Measurements from ENCODE around the gene ACSM2A. TPM values are rescaled to one million over a fixed set of nuclear protein-coding genes. Genes with fewer than 3 reads are reported as not detected.
A peak's percentile ranks its signal among the peaks of the same experiment; 100 is the strongest.
"Not testable (repeated sequence)": the region's sequence is repeated elsewhere in the genome, so short reads cannot be mapped to it uniquely, and the experiment has no call there.

The ACSM2A gene
- polyA plus RNA-seq, 1 donor = 0.30 TPM

DNA sequence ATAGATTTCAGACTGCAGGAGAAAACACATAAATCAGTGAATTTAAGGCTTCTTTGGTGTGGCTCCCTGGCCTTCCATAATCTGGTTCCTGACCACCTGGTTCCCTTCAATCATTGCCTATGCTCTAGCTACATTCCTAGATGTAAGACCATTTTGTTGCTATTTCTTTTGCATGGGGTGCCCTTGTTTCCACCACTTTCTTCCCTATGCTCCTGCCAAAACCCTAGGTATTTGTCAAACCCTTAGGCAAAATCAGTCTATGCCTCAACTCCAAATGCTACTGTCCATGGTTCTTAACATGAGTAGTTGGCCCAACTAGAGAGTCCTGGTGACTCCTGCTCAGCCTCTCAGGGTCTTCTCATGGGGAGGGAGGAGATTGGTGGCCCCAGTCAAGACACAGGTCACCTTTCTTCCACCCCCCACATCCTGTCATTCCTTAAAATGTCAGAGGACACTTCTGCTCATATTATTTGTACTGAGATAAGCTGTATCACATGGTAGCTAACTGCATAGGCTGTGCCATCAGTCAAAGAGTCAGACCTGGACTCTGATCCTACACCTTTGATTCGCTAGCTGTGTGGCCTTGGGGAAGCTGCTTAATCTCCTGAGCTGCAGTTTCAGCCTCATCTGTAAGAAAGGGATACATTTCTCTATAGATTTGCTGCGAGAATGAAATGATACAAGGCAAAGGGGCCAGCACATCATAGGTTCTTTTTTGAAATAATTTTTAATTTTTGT is 27.0 kb upstream of the ACSM2A start:
- peak overlapping the region; percentile 71 for H3K27ac ChIP-seq (ENCODE audit: low read length)
- peak; percentile 65 to 80 for DNase-seq
- no peaks in the 10 kb centered on the region for H3K9me3 ChIP-seq (ENCODE audit: control insufficient read depth, low read depth, low read length)
- H3K4me3 ChIP-seq (ENCODE audit: low read length) = no peak overlapping the region
- H3K36me3 ChIP-seq (ENCODE audit: control insufficient read depth, insufficient read depth, low read length) = no peaks in the 10 kb centered on the region
- no peaks in the 10 kb centered on the region for H3K27me3 ChIP-seq (ENCODE audit: control insufficient read depth, insufficient read depth, low read length)
- H3K4me1 ChIP-seq (ENCODE audit: control insufficient read depth, insufficient read depth, low read length) = peaks cover 14% of the 10 kb centered on the region
- no CpG with 5 or more reads among the region's 2 CpGs for WGBS (ENCODE audit: insufficient coverage, low lambda C conversion rate)

DNA sequence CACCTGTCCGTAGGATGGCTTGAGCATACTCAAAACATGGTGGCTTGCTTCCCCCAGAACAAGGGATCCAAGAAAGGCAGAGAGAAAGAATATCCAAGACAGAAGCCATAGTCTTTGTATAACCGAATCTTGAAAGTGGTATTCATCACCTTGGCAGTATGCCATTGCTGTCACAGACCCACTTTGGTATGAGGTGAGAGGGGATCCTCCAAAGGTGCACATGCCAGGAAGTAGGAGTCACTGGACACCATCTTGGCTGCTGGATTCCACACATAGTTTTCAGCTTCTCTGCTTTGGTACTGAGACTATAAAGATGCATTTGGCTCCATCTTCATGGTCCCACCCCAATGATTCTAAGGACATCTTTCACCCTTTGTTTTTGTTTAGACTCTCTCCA is 23.9 kb upstream of the ACSM2A start:
- H3K9me3 ChIP-seq (ENCODE audit: control insufficient read depth, low read depth, low read length); H3K4me3 ChIP-seq (ENCODE audit: low read length); H3K36me3 ChIP-seq (ENCODE audit: control insufficient read depth, insufficient read depth, low read length); DNase-seq; H3K27me3 ChIP-seq (ENCODE audit: control insufficient read depth, insufficient read depth, low read length); H3K27ac ChIP-seq (ENCODE audit: low read length): not testable (repeated sequence)
- H3K4me1 ChIP-seq (ENCODE audit: control insufficient read depth, insufficient read depth, low read length) = peaks cover 14% of the 10 kb centered on the region
- WGBS (ENCODE audit: insufficient coverage, low lambda C conversion rate) = no CpG with 5 or more reads among the region's 2 CpGs

DNA sequence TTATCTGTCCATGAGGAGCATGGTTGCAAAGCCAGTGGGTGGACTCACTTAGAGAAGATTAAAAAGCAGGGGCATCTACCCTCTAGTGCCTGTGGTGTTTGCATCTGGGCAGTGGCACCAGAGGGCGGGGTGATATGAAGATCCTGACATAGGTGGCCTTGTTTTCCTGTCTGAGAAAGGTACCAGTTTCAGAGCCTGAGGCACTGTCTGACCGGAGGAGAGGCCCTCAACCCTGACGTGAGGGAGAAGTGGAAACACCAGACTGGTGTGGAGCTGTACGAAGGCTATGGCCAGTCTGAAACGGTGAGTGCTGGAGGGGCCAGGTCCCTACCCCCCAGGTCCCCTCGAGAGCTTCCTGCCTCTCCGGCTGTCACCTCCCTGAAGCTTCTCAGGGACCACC is 21.8 kb upstream of the ACSM2A start:
- H3K36me3 ChIP-seq (ENCODE audit: control insufficient read depth, insufficient read depth, low read length); H3K27ac ChIP-seq (ENCODE audit: low read length); H3K4me3 ChIP-seq (ENCODE audit: low read length); H3K9me3 ChIP-seq (ENCODE audit: control insufficient read depth, low read depth, low read length); H3K27me3 ChIP-seq (ENCODE audit: control insufficient read depth, insufficient read depth, low read length); DNase-seq; H3K4me1 ChIP-seq (ENCODE audit: control insufficient read depth, insufficient read depth, low read length): not testable (repeated sequence)
- WGBS (ENCODE audit: insufficient coverage, low lambda C conversion rate) = no CpG with 5 or more reads among the region's 7 CpGs

DNA sequence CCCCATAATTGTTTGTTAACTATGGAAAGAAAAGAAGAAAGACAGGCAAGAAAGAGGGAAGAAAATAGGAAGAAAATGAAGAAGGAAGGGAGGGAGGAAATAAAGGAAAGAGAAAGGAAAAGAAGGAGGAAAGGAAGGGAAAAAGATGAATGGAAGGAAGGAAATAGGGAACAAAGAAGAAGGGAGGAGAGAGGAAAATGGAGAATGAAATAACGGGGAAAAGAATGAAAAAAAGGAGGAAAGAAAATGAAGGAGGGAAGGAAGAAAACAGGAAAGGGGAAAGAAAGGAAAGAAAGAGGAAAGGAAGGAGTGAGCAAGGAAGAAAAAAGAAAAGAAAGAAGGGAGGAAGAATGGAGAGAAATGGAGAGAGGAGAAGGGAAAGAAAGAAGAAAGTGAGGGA is 20.8 kb upstream of the ACSM2A start:
- H3K27ac ChIP-seq (ENCODE audit: low read length); H3K4me1 ChIP-seq (ENCODE audit: control insufficient read depth, insufficient read depth, low read length); H3K4me3 ChIP-seq (ENCODE audit: low read length); H3K27me3 ChIP-seq (ENCODE audit: control insufficient read depth, insufficient read depth, low read length); H3K9me3 ChIP-seq (ENCODE audit: control insufficient read depth, low read depth, low read length); H3K36me3 ChIP-seq (ENCODE audit: control insufficient read depth, insufficient read depth, low read length); DNase-seq: not testable (repeated sequence)
- 91% methylated on average over 1 of the region's 1 CpG for WGBS (ENCODE audit: insufficient coverage, low lambda C conversion rate)

DNA sequence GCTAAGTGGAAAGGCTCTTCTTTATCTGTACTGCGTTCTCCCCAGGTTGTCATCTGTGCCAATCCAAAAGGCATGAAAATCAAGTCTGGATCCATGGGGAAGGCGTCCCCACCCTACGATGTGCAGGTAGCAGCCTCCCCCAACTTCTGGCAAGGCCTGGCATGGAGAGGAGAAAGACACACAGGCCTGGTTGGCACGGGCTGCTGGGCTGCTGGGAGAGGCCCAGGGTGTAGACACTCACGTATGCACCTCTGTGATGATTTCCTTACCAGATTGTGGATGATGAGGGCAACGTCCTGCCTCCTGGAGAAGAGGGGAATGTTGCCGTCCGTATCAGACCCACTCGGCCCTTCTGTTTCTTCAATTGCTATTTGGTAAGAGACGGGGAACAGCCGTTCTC is 20.4 kb upstream of the ACSM2A start:
- no CpG with 5 or more reads among the region's 11 CpGs for WGBS (ENCODE audit: insufficient coverage, low lambda C conversion rate)

DNA sequence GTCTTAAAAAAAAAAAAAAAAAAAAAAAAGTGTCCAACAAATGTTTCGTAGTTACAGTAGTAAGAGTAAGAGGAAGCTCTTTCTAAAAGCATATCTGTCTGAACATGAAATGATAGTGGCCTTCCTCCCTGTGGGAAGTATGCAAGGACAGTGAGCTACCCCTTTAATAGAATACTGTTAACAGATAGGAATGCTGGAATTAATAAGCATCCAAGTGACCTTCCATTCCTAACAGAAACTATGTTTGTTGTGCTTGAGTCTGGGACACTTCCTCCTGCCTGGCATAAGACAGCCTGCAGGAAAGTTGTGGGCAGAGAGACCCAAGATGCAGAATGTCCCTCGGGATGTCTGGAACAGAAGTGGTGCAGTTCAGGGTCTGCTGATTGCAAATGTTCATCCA is 12.4 kb upstream of the ACSM2A start:
- H3K9me3 ChIP-seq (ENCODE audit: control insufficient read depth, low read depth, low read length); H3K36me3 ChIP-seq (ENCODE audit: control insufficient read depth, insufficient read depth, low read length); DNase-seq; H3K4me3 ChIP-seq (ENCODE audit: low read length); H3K4me1 ChIP-seq (ENCODE audit: control insufficient read depth, insufficient read depth, low read length); H3K27ac ChIP-seq (ENCODE audit: low read length); H3K27me3 ChIP-seq (ENCODE audit: control insufficient read depth, insufficient read depth, low read length): not testable (repeated sequence)
- WGBS (ENCODE audit: insufficient coverage, low lambda C conversion rate) = no CpG with 5 or more reads among the region's 2 CpGs

More for the DNA sequence above, 20.4 kb upstream of the ACSM2A start:
- no peaks in the 10 kb centered on the region for H3K36me3 ChIP-seq (ENCODE audit: control insufficient read depth, insufficient read depth, low read length)
- no peak for DNase-seq
- H3K4me1 ChIP-seq (ENCODE audit: control insufficient read depth, insufficient read depth, low read length) = peaks cover under 1% of the 10 kb centered on the region
- no peaks in the 10 kb centered on the region for H3K27me3 ChIP-seq (ENCODE audit: control insufficient read depth, insufficient read depth, low read length)
- H3K4me3 ChIP-seq (ENCODE audit: low read length) = no peak overlapping the region
- H3K9me3 ChIP-seq (ENCODE audit: control insufficient read depth, low read depth, low read length) = no peaks in the 10 kb centered on the region
- no peak overlapping the region for H3K27ac ChIP-seq (ENCODE audit: low read length)

DNA sequence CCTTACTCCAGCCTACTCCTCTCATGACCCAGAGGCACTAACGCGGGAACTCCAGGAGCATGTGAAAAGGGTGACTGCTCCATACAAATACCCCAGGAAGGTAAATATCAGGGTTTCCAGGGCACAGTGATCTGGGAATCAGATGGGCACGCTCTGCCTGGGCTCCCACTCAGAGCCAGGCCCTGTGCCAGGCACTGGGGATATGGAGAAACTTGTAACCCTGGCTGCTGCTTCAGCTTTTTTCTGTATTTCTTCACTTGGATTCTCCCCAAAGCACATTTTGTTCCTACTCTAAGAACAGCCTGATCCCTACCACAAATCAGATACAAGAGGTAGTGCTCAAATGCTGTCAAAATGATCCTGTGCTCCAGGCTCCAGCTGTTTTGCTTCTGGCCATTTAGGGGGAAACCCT is 11.5 kb upstream of the ACSM2A start:
- H3K27ac ChIP-seq (ENCODE audit: low read length); H3K27me3 ChIP-seq (ENCODE audit: control insufficient read depth, insufficient read depth, low read length); H3K9me3 ChIP-seq (ENCODE audit: control insufficient read depth, low read depth, low read length); DNase-seq; H3K4me1 ChIP-seq (ENCODE audit: control insufficient read depth, insufficient read depth, low read length); H3K4me3 ChIP-seq (ENCODE audit: low read length); H3K36me3 ChIP-seq (ENCODE audit: control insufficient read depth, insufficient read depth, low read length): not testable (repeated sequence)
- no CpG with 5 or more reads among the region's 3 CpGs for WGBS (ENCODE audit: insufficient coverage, low lambda C conversion rate)

DNA sequence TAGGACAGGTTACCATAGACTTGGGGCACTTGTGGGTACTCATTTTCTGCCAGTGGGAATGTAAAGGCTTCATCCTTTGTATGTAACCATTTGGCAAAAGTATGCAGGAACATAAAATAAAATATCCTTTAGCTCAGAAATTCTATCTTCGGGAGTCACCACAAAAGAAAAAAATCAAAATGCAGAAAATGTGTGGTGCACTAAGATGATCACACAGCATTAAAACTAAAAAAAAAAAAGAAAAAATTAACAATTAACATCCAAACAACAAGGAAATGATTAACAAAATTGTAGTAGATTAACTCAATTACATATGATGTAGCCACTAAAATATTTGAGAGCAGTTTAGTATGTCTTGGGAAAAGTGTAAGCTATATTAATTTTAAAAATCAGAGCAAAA is 10.6 kb upstream of the ACSM2A start:
- not testable (repeated sequence) for H3K9me3 ChIP-seq (ENCODE audit: control insufficient read depth, low read depth, low read length); H3K36me3 ChIP-seq (ENCODE audit: control insufficient read depth, insufficient read depth, low read length); H3K4me3 ChIP-seq (ENCODE audit: low read length); DNase-seq; H3K27me3 ChIP-seq (ENCODE audit: control insufficient read depth, insufficient read depth, low read length); H3K4me1 ChIP-seq (ENCODE audit: control insufficient read depth, insufficient read depth, low read length)
- H3K27ac ChIP-seq (ENCODE audit: low read length) = peak overlapping the region; percentile 23
- 88% methylated on average over 1 of the region's 1 CpG for WGBS (ENCODE audit: insufficient coverage, low lambda C conversion rate)

DNA sequence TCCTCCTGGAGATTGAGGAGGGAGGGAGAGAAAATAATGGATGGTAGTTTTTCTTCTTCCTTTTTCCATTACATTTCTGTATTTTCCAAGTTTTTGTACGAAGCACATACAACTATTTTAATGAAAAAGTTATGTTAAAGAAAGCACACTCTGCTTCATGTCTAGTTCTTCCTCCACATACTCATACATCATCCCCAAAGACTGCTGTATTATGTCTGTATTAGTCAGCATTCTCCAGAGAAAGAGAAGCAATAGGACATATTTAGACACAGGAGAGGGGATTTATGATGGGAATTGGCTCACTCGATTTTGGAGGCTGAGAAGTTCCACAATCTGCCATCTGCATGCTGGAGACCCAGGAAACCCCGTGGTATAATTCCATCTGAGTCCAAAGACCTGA is 10.1 kb upstream of the ACSM2A start:
- Histone ChIP-seq H3K9me3 (ENCODE audit: control insufficient read depth, low read depth, low read length) (no peaks in the 10 kb centered on the region), H3K36me3 (ENCODE audit: control insufficient read depth, insufficient read depth, low read length) (no peaks in the 10 kb centered on the region), H3K27me3 (ENCODE audit: control insufficient read depth, insufficient read depth, low read length) (no peaks in the 10 kb centered on the region), H3K4me3 (ENCODE audit: low read length) (no peak overlapping the region), H3K4me1 (ENCODE audit: control insufficient read depth, insufficient read depth, low read length) (peaks cover 7% of the 10 kb centered on the region), H3K27ac (ENCODE audit: low read length) (peak overlapping the region; percentile 23)
- DNase-seq = no peak
- WGBS (ENCODE audit: insufficient coverage, low lambda C conversion rate) = no CpG with 5 or more reads among the region's 3 CpGs

DNA sequence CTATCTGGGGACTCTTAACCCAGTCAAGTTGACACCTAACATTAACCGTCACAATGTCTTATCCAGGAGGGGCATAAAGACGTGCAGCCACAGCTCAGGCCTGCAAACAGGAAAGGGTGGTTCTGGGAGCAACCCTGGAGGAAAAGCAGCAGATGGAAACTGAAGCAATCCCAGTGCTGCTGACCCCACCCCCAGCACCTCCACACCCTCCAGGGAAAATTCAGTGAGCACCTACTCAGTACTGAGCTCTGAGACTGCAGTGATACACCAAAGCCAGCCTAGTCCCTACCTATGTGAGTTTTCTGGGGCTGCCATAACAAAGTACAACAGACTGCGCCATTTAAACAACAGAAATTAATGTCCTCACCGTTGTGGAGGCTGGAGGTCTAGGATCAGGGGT is 9.5 kb upstream of the ACSM2A start:
- not testable (repeated sequence) for H3K4me3 ChIP-seq (ENCODE audit: low read length); DNase-seq; H3K27me3 ChIP-seq (ENCODE audit: control insufficient read depth, insufficient read depth, low read length); H3K27ac ChIP-seq (ENCODE audit: low read length); H3K36me3 ChIP-seq (ENCODE audit: control insufficient read depth, insufficient read depth, low read length); H3K4me1 ChIP-seq (ENCODE audit: control insufficient read depth, insufficient read depth, low read length); H3K9me3 ChIP-seq (ENCODE audit: control insufficient read depth, low read depth, low read length)
- WGBS (ENCODE audit: insufficient coverage, low lambda C conversion rate) = no CpG with 5 or more reads among the region's 4 CpGs

DNA sequence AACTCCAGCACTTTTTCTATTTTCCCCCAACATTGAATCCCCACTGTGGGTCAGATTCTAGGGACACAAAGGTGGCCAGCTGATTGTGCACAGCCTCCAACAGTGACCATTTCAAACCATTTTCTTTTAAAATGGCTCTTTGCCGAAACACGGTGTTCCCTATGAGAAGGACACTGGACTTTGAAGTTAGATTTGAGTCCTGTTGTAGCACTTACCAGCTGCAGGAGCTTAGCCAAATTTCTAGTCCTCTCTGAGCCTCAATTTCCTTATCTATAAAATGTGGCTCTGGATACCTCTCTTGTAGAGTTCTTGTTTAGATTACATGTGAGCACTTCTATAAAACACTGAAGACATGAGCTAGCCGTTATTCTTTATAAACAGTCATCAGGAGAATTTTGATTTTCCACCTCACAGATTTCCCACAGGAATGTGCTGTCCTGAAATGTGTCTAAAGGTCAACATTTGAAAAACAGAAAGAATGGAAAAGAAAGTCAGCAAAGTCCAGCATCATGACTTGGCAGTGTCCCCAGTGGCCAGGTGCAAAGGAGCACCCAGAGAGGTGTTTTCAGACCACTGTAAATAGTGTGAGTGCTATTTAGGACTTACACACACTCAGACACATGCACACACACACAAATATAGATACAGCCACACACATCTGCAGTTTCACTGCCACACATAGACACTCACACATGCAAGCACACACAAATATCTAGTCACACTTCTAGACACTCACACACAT is 4.5 kb upstream of the ACSM2A start:
- not testable (repeated sequence) for H3K9me3 ChIP-seq (ENCODE audit: control insufficient read depth, low read depth, low read length); H3K27me3 ChIP-seq (ENCODE audit: control insufficient read depth, insufficient read depth, low read length); H3K4me1 ChIP-seq (ENCODE audit: control insufficient read depth, insufficient read depth, low read length); DNase-seq; H3K27ac ChIP-seq (ENCODE audit: low read length); H3K4me3 ChIP-seq (ENCODE audit: low read length); H3K36me3 ChIP-seq (ENCODE audit: control insufficient read depth, insufficient read depth, low read length)
- no CpG with 5 or more reads among the region's 3 CpGs for WGBS (ENCODE audit: insufficient coverage, low lambda C conversion rate)

All from large intestine (tissue), 3 donors.